Measurements from ENCODE around the gene EGFR.

Gene EGFR

DNA sequence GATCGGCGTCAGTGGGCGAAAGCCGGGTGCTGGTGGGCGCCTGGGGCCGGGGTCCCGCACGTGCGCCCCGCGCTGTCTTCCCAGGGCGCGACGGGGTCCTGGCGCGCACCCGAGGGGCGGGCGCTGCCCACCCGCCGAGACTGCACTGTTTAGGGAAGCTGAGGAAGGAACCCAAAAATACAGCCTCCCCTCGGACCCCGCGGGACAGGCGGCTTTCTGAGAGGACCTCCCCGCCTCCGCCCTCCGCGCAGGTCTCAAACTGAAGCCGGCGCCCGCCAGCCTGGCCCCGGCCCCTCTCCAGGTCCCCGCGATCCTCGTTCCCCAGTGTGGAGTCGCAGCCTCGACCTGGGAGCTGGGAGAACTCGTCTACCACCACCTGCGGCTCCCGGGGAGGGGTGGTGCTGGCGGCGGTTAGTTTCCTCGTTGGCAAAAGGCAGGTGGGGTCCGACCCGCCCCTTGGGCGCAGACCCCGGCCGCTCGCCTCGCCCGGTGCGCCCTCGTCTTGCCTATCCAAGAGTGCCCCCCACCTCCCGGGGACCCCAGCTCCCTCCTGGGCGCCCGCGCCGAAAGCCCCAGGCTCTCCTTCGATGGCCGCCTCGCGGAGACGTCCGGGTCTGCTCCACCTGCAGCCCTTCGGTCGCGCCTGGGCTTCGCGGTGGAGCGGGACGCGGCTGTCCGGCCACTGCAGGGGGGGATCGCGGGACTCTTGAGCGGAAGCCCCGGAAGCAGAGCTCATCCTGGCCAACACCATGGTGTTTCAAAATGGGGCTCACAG lies 1.1 kb downstream of the EGFR start:
- no peaks in the 10 kb centered on the region for H3K27me3 ChIP-seq (ENCODE audit: insufficient read depth, low read length)
- no peaks in the 10 kb centered on the region for H3K36me3 ChIP-seq (ENCODE audit: insufficient read depth, low read length)
- peaks cover 3% of the 10 kb centered on the region for H3K4me1 ChIP-seq (ENCODE audit: insufficient read depth, low read length)
- H2AFZ ChIP-seq (ENCODE audit: low read depth, low read length): peak overlapping the region; percentile 99
- H3K9me3 ChIP-seq (ENCODE audit: low read length): no peaks in the 10 kb centered on the region
- H3K4me3 ChIP-seq (ENCODE audit: low read length): peak overlapping the region; percentile 82

DNA sequence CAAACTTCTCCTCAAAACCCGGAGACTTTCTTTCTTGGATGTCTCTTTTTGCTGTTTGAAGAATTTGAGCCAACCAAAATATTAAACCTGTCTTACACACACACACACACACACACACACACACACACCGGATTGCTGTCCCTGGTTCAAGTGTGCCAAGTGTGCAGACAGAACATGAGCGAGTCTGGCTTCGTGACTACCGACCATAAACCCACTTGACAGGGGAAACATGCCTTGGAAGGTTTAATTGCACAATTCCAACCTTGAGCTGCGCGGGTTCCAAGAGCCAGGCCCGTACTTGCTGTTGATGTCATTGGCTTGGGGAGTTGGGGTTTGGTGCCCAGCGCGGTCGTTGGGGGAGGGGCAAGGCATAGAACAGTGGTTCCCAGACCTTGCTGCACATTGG lies 1.7 kb downstream of the EGFR start:
- Histone ChIP-seq H3K27me3 (ENCODE audit: insufficient read depth, low read length) (no peaks in the 10 kb centered on the region), H3K9me3 (ENCODE audit: low read length) (no peaks in the 10 kb centered on the region), H3K4me3 (ENCODE audit: low read length) (no peak overlapping the region)

DNA sequence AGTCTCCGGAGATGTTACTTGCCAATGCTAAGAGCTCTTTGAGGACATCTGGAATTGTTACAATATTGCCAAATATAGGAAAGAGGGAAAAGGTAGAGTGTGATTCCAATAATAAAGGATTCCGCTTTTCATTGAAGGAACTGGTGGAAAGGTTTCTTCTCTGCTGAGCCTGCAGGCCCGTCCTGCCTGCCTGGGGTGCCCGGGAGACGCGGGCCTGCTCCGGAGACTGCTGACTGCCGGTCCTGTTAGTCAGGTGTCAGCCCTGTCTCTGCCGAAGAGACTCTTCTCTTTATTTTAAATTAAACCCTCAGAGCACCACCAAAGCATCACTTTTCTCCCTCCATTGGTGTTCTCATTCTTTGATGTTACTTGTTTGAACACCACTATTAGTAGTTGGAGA lies 2.2 kb downstream of the EGFR start:
- no peaks in the 10 kb centered on the region for H3K9me3 ChIP-seq (ENCODE audit: low read length)
- no peaks in the 10 kb centered on the region for H3K36me3 ChIP-seq (ENCODE audit: insufficient read depth, low read length)
- H3K27me3 ChIP-seq (ENCODE audit: insufficient read depth, low read length): no peaks in the 10 kb centered on the region
- H3K4me3 ChIP-seq (ENCODE audit: low read length): no peak overlapping the region
- no peak overlapping the region for H2AFZ ChIP-seq (ENCODE audit: low read depth, low read length)
- peaks cover 5% of the 10 kb centered on the region for H3K4me1 ChIP-seq (ENCODE audit: insufficient read depth, low read length)

More for the DNA sequence above, 1.7 kb downstream of the EGFR start:
- Histone ChIP-seq H3K4me1 (ENCODE audit: insufficient read depth, low read length) (peaks cover 5% of the 10 kb centered on the region), H2AFZ (ENCODE audit: low read depth, low read length) (no peak overlapping the region), H3K36me3 (ENCODE audit: insufficient read depth, low read length) (no peaks in the 10 kb centered on the region)

DNA sequence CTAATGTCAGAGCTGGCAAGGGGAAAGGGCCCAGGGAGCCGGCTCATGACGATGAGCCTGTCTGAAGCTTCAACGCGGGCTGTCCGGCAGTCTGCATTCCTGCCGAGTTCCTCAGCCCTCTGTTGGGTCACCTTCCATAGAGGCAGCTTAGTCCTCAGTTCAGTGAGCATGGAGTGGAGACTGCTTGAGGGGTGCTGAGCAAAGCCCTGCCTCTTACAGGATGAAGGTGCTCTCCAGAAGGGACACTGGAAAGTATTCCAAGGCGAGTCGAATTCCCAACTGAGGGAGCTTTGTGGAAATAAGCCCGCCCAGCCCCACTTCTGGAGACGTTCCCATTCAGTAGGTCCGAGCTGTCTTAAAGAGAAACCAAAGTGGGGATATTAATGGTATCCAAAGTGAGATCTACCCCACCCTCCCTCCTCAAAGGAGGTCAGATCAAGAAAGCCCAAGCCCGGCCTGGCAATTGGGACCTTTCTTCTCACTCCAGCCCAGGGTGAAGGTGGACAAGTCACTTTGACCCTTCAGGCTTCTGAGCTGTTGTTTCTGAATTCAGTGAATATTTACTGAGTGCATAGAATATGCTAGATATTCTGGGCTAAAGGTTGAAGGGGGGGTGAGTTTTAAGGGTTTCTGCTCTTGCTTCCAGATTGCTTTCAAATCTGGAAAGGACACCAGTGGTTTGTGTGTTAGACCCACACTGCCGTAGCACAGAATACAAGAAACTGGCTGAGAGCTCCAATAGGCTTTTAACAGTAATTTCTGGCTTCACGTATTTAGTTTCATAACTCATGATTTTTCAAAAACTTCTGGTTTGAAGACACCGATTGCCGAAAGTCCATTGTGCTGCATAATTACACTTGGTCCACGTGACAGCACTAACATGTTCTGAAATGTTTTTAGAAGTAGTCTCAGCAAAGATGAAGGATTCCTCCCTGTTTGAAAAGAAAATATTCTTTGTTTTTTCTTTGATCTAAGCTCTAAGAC lies 3.5 kb downstream of the EGFR start:
- Histone ChIP-seq H3K4me3 (ENCODE audit: low read length) (no peak overlapping the region), H3K4me1 (ENCODE audit: insufficient read depth, low read length) (peaks cover 5% of the 10 kb centered on the region), H3K27me3 (ENCODE audit: insufficient read depth, low read length) (no peaks in the 10 kb centered on the region)

DNA sequence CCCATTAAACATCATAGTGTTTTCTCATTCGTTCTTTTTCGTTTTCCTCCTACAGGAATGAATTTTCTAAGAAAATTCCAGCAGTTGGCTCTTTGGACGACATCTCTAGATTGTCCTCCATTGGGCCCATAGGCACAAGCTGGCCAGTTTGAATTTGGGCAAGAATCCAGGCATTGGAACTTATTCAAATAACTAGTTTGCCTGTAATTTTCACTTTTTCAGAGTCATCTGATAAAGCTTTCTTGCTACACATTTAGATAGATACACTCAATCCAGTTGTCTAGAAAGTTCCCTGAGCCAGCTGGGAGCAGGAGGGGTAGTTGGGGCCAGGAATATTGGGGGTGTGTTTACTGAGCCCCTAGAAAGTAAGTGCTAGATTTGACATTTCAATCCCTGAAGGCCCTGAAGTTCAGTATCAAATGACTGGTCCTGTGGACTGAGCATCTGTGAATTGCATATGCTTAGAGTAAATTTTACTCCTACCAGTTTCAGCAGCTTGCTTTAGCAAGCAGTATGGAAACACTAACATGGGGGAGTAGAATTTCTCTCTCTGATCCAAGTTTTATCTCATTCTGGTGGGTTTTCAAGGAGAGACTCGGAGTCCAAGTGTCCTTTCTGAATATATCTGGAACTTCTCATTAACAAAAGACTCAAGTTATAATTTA lies 5.2 kb downstream of the EGFR start:
- no peak overlapping the region for H2AFZ ChIP-seq (ENCODE audit: low read depth, low read length)
- no peaks in the 10 kb centered on the region for H3K27me3 ChIP-seq (ENCODE audit: insufficient read depth, low read length)
- peaks cover 5% of the 10 kb centered on the region for H3K4me1 ChIP-seq (ENCODE audit: insufficient read depth, low read length)
- H3K4me3 ChIP-seq (ENCODE audit: low read length): no peak overlapping the region
- H3K36me3 ChIP-seq (ENCODE audit: insufficient read depth, low read length): no peaks in the 10 kb centered on the region
- no peaks in the 10 kb centered on the region for H3K9me3 ChIP-seq (ENCODE audit: low read length)

More for the DNA sequence above, 3.5 kb downstream of the EGFR start:
- no peaks in the 10 kb centered on the region for H3K9me3 ChIP-seq (ENCODE audit: low read length)
- no peak overlapping the region for H2AFZ ChIP-seq (ENCODE audit: low read depth, low read length)
- H3K36me3 ChIP-seq (ENCODE audit: insufficient read depth, low read length): no peaks in the 10 kb centered on the region

DNA sequence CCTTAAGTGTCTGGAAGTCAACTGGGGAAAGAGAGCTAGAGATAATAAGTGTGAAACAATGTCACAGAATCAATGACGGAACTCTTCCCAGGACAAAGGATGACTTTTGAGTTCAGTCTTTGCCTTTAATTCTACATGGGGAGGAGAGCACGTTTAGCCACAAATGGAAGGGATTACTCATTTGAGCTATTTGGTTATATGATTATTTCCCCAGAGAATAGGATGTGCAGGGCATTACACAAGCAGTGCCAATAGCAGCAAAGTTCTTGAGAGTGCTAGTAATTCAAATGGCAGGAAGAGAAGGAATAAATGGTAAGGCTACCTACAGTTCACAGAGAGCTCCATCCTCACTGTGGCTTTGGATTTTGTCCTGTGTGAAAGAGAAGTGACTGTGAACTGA lies 6.0 kb downstream of the EGFR start:
- H3K4me3 ChIP-seq (ENCODE audit: low read length): no peak overlapping the region
- no peaks in the 10 kb centered on the region for H3K9me3 ChIP-seq (ENCODE audit: low read length)
- H3K4me1 ChIP-seq (ENCODE audit: insufficient read depth, low read length): peaks cover 5% of the 10 kb centered on the region
- no peaks in the 10 kb centered on the region for H3K27me3 ChIP-seq (ENCODE audit: insufficient read depth, low read length)
- H3K36me3 ChIP-seq (ENCODE audit: insufficient read depth, low read length): no peaks in the 10 kb centered on the region
- no peak overlapping the region for H2AFZ ChIP-seq (ENCODE audit: low read depth, low read length)

DNA sequence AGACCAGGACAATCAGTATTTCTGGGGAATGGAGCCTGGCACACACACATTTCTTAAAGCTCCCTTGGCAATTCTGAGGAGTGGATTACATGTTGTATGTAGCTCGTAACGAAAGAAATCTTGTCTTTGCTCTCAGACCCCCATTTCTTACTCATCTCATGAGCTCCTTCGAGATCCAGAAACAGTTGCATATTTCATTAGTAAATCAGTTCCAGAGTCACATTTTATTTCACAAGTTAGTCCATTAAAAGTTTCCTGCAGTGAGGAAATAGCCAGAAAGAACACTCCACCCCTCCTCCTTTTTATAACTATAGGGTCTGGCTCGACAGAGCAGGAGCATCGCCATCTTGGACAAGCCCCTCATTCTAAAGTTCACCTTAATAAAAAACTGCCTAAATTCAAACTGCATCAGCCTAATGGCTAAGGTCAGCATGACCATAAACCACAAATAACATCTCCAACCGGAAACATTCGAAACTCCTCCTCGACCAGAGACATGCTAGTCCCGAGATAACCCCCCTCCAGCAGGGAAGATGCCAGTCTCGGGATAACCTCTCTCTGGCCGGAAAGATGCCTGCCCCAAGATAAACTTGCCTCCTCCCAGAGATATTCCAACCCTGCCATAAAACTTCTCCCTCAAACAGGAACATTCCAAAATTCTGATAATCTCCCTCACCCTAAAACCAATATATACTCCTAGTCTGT lies 7.4 kb downstream of the EGFR start:
- Histone ChIP-seq H3K36me3 (ENCODE audit: insufficient read depth, low read length) (no peaks in the 10 kb centered on the region), H3K9me3 (ENCODE audit: low read length) (no peaks in the 10 kb centered on the region), H3K4me3 (ENCODE audit: low read length) (no peak overlapping the region), H3K27me3 (ENCODE audit: insufficient read depth, low read length) (no peaks in the 10 kb centered on the region), H3K4me1 (ENCODE audit: insufficient read depth, low read length) (peaks cover 5% of the 10 kb centered on the region), H2AFZ (ENCODE audit: low read depth, low read length) (no peak overlapping the region)

DNA sequence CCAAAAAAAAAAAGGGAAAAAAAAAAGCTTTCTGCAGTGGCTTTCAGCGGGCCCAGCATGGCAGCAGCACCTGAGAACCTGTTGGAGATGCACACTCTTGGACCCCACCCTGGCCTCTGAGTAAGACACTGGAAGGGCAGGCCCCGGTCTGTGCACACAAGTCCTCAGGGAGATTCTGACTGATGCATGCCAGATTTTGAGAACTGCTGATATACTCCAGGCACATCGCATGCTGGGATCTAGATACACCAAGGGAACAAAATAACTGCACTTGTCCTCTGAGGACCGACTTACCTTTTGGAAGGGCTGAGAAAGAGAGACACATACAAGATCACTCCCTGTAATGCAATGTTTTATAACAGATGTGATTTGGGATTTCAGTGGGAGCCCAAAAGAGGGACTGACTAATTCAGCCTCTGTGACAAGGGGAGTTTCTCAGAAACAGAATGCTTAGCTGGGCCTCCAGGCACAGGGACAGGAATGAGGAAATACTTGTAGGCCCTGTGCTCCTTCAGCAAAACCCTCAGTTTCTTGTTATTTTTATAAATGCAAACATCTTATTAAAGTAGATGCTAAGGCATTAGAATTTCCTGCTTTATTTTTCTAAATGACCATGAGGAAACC lies 8.2 kb downstream of the EGFR start:
- Histone ChIP-seq H3K27me3 (ENCODE audit: insufficient read depth, low read length) (no peaks in the 10 kb centered on the region), H3K36me3 (ENCODE audit: insufficient read depth, low read length) (no peaks in the 10 kb centered on the region), H3K4me3 (ENCODE audit: low read length) (no peak overlapping the region), H3K9me3 (ENCODE audit: low read length) (no peaks in the 10 kb centered on the region), H3K4me1 (ENCODE audit: insufficient read depth, low read length) (peaks cover 5% of the 10 kb centered on the region), H2AFZ (ENCODE audit: low read depth, low read length) (no peak overlapping the region)

DNA sequence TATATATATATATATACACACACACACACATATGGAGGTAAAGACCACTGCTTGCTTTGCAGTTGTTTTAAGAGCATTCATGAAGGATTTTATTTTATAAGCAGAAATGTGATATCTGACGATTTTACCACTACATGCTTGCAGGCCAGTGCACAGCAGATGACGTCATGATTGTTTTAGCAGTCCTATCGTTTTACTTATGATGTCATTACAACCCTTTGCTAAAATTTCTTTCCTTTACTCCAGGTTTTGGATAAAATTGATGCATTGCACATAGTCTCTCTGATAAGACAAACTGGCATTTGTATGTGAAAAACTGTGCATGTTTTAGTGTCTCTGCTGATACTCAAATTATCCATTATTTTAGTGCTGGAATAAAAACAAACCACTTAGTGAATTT lies 9.2 kb downstream of the EGFR start:
- peaks cover 5% of the 10 kb centered on the region for H3K4me1 ChIP-seq (ENCODE audit: insufficient read depth, low read length)
- H3K4me3 ChIP-seq (ENCODE audit: low read length): no peak overlapping the region
- no peaks in the 10 kb centered on the region for H3K36me3 ChIP-seq (ENCODE audit: insufficient read depth, low read length)
- no peaks in the 10 kb centered on the region for H3K27me3 ChIP-seq (ENCODE audit: insufficient read depth, low read length)
- H3K9me3 ChIP-seq (ENCODE audit: low read length): no peaks in the 10 kb centered on the region
- H2AFZ ChIP-seq (ENCODE audit: low read depth, low read length): no peak overlapping the region

DNA sequence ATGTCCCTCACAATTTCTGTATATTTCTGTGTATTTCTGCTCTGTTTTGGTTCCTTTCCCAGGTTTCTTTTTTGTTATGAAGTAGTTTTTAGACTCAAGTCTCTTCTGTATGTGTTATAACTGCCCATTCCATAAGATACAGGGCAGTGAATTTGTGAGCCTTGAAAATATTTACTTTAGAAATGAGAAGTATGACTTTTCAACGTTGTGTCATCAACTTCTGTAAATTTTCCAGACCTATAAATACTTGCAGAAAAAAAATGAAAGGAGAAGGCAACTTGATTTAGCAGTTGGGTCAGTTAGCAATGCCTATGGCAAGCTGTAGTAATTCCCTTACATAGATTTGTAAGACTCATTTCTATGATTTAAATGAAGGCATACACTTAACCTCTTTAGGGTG lies 11.5 kb downstream of the EGFR start:
- H2AFZ ChIP-seq (ENCODE audit: low read depth, low read length): no peak overlapping the region
- no peak overlapping the region for H3K4me3 ChIP-seq (ENCODE audit: low read length)
- no peaks in the 10 kb centered on the region for H3K4me1 ChIP-seq (ENCODE audit: insufficient read depth, low read length)
- no peaks in the 10 kb centered on the region for H3K36me3 ChIP-seq (ENCODE audit: insufficient read depth, low read length)
- H3K27me3 ChIP-seq (ENCODE audit: insufficient read depth, low read length): no peaks in the 10 kb centered on the region
- H3K9me3 ChIP-seq (ENCODE audit: low read length): no peaks in the 10 kb centered on the region

DNA sequence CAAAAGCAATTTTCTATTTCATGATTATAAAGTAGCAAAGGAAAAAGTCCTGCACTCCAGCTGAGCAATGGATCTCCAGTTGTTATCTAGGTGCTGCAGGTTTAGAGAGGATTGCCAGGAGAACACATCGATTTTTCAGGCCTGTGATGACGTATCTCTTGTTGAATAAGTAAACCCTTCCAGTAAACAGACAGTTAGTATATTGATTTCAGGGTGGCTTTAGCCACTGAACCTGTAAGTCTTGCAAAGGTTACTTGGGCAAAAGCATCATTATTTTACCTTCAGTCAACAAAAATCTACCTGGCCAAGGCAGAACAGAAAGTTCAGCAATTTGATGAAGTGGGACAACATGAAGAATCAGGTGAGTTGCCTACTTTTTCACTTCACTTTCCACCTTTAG lies 12.3 kb downstream of the EGFR start:
- H3K27me3 ChIP-seq (ENCODE audit: insufficient read depth, low read length): no peaks in the 10 kb centered on the region
- H3K9me3 ChIP-seq (ENCODE audit: low read length): no peaks in the 10 kb centered on the region
- H2AFZ ChIP-seq (ENCODE audit: low read depth, low read length): no peak overlapping the region
- H3K4me1 ChIP-seq (ENCODE audit: insufficient read depth, low read length): no peaks in the 10 kb centered on the region
- H3K36me3 ChIP-seq (ENCODE audit: insufficient read depth, low read length): no peaks in the 10 kb centered on the region
- H3K4me3 ChIP-seq (ENCODE audit: low read length): no peak overlapping the region

DNA sequence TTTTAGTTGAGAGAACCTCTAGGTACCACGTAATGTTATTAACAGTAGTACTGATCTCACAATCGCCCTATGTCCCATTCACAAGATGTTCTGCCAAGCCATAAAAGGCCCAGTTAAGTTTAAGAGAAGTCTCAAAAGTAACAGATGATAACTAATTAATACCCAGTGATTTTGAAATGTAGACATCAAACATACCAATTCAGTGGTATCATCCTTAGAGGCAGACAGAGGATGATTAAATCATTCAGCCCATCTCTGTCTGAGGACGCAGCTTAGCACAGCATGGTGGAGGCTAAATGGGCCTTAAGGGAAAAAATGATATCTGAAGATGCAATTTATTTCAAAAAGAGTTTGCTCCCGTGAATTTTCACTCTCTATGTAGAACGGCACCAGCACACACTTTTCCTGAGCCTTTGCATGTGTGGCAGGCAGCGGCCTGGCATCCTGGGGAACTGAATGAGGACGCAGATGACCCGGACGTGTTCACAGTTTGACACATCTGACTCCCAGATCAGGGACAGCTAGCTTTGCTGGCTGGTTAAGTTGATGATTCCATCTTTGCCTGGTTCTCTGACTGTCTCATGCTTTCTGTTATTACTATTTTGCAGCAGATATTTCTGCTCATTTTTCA lies 13.4 kb downstream of the EGFR start:
- Histone ChIP-seq H3K27me3 (ENCODE audit: insufficient read depth, low read length) (no peaks in the 10 kb centered on the region), H3K36me3 (ENCODE audit: insufficient read depth, low read length) (no peaks in the 10 kb centered on the region), H3K4me3 (ENCODE audit: low read length) (no peak overlapping the region), H3K9me3 (ENCODE audit: low read length) (no peaks in the 10 kb centered on the region), H2AFZ (ENCODE audit: low read depth, low read length) (no peak overlapping the region), H3K4me1 (ENCODE audit: insufficient read depth, low read length) (no peaks in the 10 kb centered on the region)

Data from neuron (in vitro differentiated cells).